GM20431 (cell line): ENCODE measurements around the gene COL4A5.

Experiments
- in situ Hi-C: fragments of 300-500 bp; cut with MseI, MboI; formaldehyde crosslinking; loops from one replicate; pipeline ENCODE4 v1.15.0; 2020; ENCODE audit warnings: low sequenced_read_pairs; ENCODE audit not compliant: unreplicated experiment

Gene COL4A5

DNA sequence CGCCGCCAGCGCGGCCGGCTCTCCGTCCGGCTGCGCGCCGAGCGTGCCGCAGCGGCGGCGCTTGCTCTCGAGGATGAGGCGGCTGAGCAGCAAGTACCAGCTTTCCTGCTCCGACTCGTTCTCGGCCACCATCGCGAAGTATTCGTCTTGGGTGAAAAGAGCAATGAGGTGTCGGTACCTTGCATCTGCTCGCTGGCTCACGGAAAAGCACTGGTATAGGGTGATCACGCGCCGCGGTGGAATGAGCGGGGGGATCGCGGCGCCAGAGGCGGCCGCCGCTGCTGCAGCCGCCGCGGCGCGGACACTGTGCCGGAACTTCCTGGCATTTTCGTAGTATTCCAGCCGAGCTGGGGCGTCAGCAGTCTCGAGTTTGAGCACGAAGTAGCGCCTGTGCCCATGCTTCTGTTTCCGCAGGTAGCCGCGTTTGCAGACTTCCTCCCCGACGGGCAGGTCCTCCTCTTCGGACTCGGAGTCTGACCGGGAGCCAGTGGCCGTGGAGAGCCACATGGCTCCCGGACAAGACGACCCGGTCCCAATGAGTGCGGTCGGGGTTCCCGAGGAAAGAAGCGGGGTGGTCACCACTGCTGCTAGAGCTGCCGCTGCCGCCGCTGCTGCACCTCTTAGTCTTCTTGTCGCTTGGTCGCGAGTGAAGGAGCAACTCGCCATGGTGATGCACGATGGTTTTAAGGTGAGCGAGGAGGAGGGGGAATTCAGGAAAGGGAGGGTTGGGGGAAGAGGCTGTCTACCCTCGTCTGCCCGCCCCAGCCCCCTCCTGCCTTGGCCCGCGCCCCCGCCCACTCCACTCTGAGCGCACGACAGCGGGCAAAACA lies 296.3 kb downstream of the COL4A5 start:
- in situ Hi-C loops, result no loop called here

DNA sequence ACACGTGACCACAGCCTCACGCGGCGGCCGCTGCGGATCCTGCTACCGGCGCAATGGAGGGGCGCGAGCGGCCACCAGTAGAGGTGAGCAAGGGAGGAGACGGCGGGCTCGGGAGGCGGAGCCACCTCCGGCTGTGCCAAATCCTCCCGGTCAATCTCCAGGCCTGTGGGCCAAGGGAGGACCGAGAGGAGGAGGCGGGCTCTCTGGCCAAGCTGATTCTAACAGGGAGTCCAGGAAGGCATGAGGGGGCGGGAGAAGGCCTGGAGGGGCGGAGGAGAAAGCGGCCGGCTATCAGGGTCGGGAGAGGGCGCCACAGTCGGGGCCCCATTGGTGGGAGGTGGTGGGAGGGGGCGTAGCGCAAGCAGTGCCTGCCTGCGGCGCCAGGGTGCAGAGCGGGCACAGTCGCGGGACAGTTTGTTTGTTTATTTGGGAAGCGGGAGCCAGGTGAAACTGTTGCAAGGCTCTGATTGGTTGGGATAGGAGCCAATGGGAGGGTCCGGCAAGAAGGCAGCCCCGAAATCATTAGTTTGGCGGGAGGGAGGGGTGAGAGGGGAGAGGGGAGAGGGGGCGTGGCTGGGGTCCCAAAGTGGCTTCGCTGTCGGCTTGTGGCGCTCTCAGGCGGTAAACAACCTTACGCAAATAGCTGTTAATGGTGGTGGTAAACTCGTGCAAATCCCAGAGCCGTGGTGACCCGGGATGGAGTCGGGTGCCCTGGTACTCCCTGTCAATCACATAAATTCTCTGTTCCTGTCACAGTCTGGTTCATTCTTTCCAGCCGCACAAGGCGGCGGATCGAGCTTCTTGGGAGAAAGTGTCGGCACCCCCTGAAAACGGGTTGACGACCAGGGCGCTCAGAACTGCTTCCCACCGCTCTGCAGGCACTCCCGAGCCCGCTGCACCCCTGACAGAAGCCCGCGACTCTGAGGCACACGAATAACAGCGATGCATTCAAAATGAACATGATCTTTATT lies 297.2 kb downstream of the COL4A5 start, which contains the start of gene IRS4:
TSS of gene IRS4 (minus strand) at position 55 of the 971 bp plus-strand sequence.
- in situ Hi-C loops, result no loop called here

DNA sequence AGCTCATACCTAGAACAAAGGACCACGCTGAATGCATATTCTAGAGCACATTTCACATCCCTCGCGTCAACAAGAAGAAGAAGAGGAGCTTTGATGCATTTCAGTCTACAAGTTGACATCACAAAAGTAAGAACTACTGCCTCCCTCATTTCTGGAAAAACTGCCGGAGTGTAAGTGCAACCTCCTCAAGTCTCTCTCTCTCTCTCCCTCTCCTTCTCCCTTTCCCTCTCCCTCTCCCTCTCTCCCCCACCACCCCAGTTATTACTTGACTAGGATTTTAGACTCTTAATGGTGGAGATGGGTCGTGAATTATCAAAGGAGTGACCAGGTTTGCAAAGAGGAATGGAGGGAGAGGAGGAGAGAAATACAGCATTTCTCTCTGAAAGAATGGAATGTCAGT lies 298.1 kb downstream of the COL4A5 start:
- in situ Hi-C loops, result no loop called here

DNA sequence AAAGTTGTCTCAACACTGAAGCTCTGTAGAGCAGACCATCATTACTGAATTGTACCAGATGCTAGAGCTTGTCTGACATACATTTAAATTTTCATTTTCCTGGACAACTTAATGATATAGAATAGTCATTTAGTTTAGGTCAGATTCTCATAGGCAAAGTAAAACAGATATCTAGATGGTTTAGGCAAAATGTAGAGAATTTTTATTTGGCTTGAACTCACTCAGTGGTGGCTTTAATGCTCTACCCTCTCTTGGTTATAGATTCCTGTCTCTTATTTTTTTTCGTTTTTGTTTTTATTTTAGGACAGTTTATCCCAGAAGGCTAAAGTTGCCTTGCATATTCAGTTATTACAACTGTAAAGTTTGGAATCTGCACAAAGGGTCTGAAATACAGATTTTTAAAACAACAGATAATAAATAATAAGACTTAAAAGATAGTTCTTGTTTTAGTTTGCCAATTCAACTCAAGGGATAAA lies 300.7 kb downstream of the COL4A5 start:
- in situ Hi-C loops, result no loop called here
